Stomach (tissue), 4 donors: ENCODE data around the gene PKIB.

ENCODE experiments used
- EP300 ChIP-seq: sonication (generic); formaldehyde crosslinking; IDR thresholded peaks from one replicate; pipeline ENCODE4 v1.6.1; 2017; ENCODE audit warnings: antibody characterized with exemption
- POLR2A ChIP-seq, 4 donors: fragments of 450-650 bp; IDR thresholded peaks; one replicate each; pipeline ENCODE4 v1.6.1; 2016; ENCODE audit warnings: antibody characterized with exemption in 4 of 4, control low read depth in 2 of 4, mild to moderate bottlenecking in 1 of 4, moderate library complexity in 1 of 4
- POLR2AphosphoS5 ChIP-seq, 3 donors: sonication (generic); formaldehyde crosslinking; IDR thresholded peaks; one replicate each; pipeline ENCODE4 v1.6.1; 2016; ENCODE audit warnings: antibody characterized with exemption in 3 of 3
- TF ChIP-seq, protein P1 (sequence below), 7 experiments: fragments of 450-650 bp in 4 of 7; fragments of 200-600 bp in 3 of 7; sonication (generic) in 3 of 7; IDR thresholded peaks; one replicate each; pipeline ENCODE4 v1.5.1; 2016 to 2019; ENCODE audit warnings: antibody characterized with exemption in 7 of 7, control low read depth in 2 of 7, mild to moderate bottlenecking in 1 of 7

DNA sequence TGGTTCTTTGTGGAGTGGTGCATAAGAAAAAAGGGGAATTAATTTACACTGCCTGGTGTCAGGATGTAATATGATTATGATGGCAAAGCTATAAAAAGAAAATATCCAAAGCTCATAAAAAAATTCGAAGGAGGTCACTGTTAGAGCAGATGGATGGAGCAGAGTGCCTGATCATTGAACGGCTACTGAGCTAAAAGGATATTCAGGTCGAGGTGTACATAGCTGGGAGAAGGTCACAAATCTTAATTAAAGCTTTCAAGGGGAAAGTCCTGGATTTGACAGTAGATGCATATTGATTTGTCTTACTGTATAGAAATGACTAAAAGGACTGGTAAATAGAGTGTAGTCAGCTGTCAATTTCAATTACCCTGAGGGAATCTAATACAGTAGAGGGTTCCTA is 84.4 kb downstream of the PKIB start:
- TF ChIP-seq POLR2A (IDR thresholded peaks at IDR 0.05), result no peak
- TF ChIP-seq, protein P1, sequence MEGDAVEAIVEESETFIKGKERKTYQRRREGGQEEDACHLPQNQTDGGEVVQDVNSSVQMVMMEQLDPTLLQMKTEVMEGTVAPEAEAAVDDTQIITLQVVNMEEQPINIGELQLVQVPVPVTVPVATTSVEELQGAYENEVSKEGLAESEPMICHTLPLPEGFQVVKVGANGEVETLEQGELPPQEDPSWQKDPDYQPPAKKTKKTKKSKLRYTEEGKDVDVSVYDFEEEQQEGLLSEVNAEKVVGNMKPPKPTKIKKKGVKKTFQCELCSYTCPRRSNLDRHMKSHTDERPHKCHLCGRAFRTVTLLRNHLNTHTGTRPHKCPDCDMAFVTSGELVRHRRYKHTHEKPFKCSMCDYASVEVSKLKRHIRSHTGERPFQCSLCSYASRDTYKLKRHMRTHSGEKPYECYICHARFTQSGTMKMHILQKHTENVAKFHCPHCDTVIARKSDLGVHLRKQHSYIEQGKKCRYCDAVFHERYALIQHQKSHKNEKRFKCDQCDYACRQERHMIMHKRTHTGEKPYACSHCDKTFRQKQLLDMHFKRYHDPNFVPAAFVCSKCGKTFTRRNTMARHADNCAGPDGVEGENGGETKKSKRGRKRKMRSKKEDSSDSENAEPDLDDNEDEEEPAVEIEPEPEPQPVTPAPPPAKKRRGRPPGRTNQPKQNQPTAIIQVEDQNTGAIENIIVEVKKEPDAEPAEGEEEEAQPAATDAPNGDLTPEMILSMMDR (IDR thresholded peaks at IDR 0.05), result no peak
- TF ChIP-seq POLR2AphosphoS5 (IDR thresholded peaks at IDR 0.05), result no peak
- no peak for TF ChIP-seq EP300
